KMS-11 (cell line): ENCODE results near the gene TMEM63B.

ENCODE experiments used
- H2AFZ ChIP-seq: fragments of 200-600 bp; sonication (generic); 2 replicates; pipeline ENCODE4 v1.6.1; 2016; ENCODE audit warnings: antibody characterized with exemption, mixed run types, low read depth
- H3K27ac ChIP-seq: fragments of 200-600 bp; sonication (generic); 2 replicates; pipeline ENCODE4 v1.6.1; 2016; ENCODE audit warnings: mild to moderate bottlenecking, mixed run types
- H3K27me3 ChIP-seq: fragments of 200-600 bp; sonication (generic); 2 replicates; pipeline ENCODE4 v1.6.1; 2017; ENCODE audit warnings: mild to moderate bottlenecking, low read depth, mixed run types, moderate library complexity; ENCODE audit not compliant: insufficient read depth
- H3K36me3 ChIP-seq: fragments of 200-600 bp; sonication (generic); 2 replicates; pipeline ENCODE4 v1.6.1; 2017; ENCODE audit warnings: mild to moderate bottlenecking, mixed run types; ENCODE audit not compliant: insufficient read depth
- H3K4me1 ChIP-seq: fragments of 200-600 bp; sonication (generic); 2 replicates; pipeline ENCODE4 v1.6.1; 2016; ENCODE audit warnings: mild to moderate bottlenecking, low read depth, mixed run types; ENCODE audit not compliant: poor library complexity, severe bottlenecking
- H3K4me2 ChIP-seq: fragments of 200-600 bp; sonication (generic); 2 replicates; pipeline ENCODE4 v1.7.0; 2016; ENCODE audit warnings: mild to moderate bottlenecking, mixed run types
- H3K4me3 ChIP-seq: fragments of 200-600 bp; sonication (generic); IDR thresholded peaks from 2 replicates; pipeline ENCODE4 v1.6.1; 2017; ENCODE audit warnings: low read depth, low read length, mixed read lengths; ENCODE audit not compliant: insufficient read depth
- H3K79me2 ChIP-seq: fragments of 200-600 bp; sonication (generic); 2 replicates; pipeline ENCODE4 v1.6.1; 2016; ENCODE audit warnings: low read depth, mixed run types; ENCODE audit not compliant: insufficient read depth
- H3K9ac ChIP-seq: fragments of 200-600 bp; sonication (generic); 2 replicates; pipeline ENCODE4 v1.6.1; 2016; ENCODE audit warnings: mild to moderate bottlenecking, mixed run types
- H4K20me1 ChIP-seq: fragments of 200-600 bp; sonication (generic); 2 replicates; pipeline ENCODE4 v1.6.1; 2016; ENCODE audit warnings: mild to moderate bottlenecking, mixed run types; ENCODE audit not compliant: insufficient read depth
- TF ChIP-seq, protein P1 (sequence below): fragments of 200-600 bp; sonication (generic); conservative IDR thresholded peaks from 2 replicates; pipeline ENCODE4 v1.6.1; 2017; ENCODE audit warnings: low read depth, mild to moderate bottlenecking, antibody characterized with exemption, low read length, moderate library complexity, mixed read lengths

Gene TMEM63B

DNA sequence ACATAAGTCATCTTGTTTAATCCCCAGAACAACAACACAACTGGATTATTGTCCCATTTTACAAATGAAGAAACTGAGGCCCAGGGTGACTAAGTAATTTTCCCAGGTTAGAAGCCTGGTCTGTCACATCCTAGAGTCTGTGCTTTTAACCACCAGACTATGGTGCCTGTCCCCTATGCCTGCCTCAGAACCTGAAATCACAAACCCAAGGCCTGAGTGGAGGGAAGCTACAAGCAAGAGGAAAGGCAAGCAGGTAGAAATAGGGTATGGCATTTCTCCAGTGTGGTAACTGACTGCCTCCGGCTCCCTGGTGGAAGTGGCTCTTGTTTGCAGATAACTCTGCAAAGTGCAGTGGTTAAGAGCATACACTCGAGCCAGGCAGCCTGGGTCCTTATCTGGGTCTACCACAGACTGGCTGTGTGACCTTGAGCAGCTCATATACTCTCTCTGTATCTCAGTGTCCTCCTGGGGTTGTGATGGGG lies 2.5 kb downstream of the TMEM63B start:
- H3K4me1 ChIP-seq = peaks cover 17% of the 10 kb centered on the region
- H3K27ac ChIP-seq = no peak overlapping the region
- H4K20me1 ChIP-seq = peaks cover 14% of the 10 kb centered on the region
- no peak overlapping the region for H3K9ac ChIP-seq
- no peaks in the 10 kb centered on the region for H3K36me3 ChIP-seq
- H3K27me3 ChIP-seq = no peaks in the 10 kb centered on the region
- H2AFZ ChIP-seq = no peak overlapping the region
- H3K4me3 ChIP-seq = no peak overlapping the region
- H3K4me2 ChIP-seq = no peak overlapping the region
- TF ChIP-seq, protein P1, sequence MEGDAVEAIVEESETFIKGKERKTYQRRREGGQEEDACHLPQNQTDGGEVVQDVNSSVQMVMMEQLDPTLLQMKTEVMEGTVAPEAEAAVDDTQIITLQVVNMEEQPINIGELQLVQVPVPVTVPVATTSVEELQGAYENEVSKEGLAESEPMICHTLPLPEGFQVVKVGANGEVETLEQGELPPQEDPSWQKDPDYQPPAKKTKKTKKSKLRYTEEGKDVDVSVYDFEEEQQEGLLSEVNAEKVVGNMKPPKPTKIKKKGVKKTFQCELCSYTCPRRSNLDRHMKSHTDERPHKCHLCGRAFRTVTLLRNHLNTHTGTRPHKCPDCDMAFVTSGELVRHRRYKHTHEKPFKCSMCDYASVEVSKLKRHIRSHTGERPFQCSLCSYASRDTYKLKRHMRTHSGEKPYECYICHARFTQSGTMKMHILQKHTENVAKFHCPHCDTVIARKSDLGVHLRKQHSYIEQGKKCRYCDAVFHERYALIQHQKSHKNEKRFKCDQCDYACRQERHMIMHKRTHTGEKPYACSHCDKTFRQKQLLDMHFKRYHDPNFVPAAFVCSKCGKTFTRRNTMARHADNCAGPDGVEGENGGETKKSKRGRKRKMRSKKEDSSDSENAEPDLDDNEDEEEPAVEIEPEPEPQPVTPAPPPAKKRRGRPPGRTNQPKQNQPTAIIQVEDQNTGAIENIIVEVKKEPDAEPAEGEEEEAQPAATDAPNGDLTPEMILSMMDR = no peak
- H3K79me2 ChIP-seq = peaks cover 20% of the 10 kb centered on the region

DNA sequence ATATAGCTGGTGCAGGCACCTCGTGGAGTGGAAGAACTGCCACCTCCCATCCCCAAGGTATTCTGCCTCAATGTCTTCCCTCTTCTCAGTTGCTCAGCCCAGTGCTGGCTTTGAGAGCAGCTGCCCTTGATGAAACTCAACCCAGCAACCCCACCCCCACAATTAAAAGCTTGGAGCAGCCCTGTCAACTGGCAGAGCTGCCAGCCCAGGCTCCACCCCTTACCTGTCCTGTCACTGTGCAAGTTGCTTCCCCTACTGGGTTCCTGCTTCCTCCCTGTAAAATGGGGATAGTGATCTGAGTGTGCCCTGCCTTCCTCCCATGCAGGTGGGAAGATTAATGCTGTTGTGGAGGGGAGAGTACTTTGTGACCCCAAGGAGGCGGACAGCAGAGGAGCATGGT lies 4.5 kb downstream of the TMEM63B start:
- Histone ChIP-seq H2AFZ (no peak overlapping the region), H3K27ac (no peak overlapping the region), H4K20me1 (no peaks in the 10 kb centered on the region), H3K9ac (no peak overlapping the region), H3K36me3 (no peaks in the 10 kb centered on the region), H3K27me3 (no peaks in the 10 kb centered on the region), H3K79me2 (peaks cover under 1% of the 10 kb centered on the region; the same call in 1 of the 2 replicates), H3K4me1 (no peaks in the 10 kb centered on the region), H3K4me2 (no peak overlapping the region), H3K4me3 (no peak overlapping the region)
- TF ChIP-seq, protein P1 = no peak

DNA sequence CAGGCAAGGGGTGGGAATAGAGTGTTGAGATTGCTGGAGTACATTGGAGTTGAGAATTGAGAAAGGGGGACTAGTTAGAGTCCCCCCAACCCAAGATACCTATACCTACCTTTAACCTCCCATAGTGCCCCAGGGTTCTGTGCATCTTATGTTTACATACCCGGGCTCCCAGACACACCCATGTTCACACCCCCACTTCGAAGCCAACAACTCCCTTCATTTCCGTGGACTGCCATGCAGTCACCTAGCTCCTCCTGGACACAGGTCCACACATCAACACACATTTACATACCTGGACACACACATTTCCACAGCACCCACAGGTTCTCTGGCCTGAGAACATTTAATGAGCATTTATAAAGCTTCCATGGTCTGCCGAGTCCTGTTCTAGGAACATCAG lies 5.1 kb downstream of the TMEM63B start:
- H3K27me3 ChIP-seq = no peaks in the 10 kb centered on the region
- H3K36me3 ChIP-seq = no peaks in the 10 kb centered on the region
- no peak overlapping the region for H3K4me2 ChIP-seq
- H3K4me1 ChIP-seq = no peaks in the 10 kb centered on the region
- TF ChIP-seq, protein P1 = no peak
- H3K79me2 ChIP-seq = no peaks in the 10 kb centered on the region
- no peak overlapping the region for H2AFZ ChIP-seq
- no peak overlapping the region for H3K9ac ChIP-seq
- no peak overlapping the region for H3K27ac ChIP-seq
- no peak overlapping the region for H3K4me3 ChIP-seq
- no peaks in the 10 kb centered on the region for H4K20me1 ChIP-seq

DNA sequence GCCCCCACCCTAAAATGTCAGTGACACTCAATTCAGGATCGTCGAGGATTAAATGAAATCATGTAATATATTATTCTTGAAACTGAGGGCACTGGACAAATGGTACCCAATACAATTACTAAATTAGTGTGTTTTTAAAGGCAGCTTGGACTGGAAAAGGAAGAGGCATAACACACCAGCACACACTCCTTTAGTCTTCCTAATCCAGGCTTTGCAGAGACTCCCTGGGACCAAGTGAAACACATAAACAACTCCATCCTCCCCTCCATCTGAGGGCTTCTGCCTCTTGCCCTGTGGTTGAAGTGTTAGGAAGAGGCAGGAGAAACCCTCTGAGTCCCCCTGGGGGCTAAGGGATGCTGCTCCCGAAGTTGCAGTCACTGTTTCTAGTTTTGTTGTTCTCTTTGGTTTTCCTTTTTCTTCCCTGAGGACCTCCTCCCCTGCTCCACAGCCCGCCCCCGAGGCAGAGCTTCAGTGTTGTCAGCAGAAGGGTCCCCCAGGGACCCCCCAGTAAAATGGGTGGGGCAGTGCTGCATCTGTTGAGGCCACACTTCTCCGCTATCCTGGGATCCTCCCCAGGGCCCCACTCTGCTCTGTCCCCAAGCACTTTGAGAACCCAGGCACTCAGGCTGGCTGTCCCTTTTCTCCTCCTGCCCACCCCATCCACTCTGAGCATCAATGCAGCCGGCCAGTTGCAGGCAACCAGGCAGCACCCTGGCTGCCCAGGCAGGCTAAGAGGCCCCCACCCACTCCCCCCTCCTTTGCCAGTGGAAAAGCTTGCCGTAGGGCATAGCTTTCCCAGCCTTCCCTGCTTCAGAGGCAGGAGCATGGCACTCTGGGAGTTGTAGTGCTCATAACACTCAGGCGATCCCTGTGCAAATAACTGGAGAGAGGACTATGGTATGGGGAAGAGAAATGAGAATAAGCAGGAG lies 5.9 kb downstream of the TMEM63B start:
- no peaks in the 10 kb centered on the region for H4K20me1 ChIP-seq
- H3K9ac ChIP-seq = no peak overlapping the region
- no peaks in the 10 kb centered on the region for H3K36me3 ChIP-seq
- no peaks in the 10 kb centered on the region for H3K79me2 ChIP-seq
- H3K4me1 ChIP-seq = no peaks in the 10 kb centered on the region
- TF ChIP-seq, protein P1 = no peak
- H3K27ac ChIP-seq = no peak overlapping the region
- H2AFZ ChIP-seq = no peak overlapping the region
- no peak overlapping the region for H3K4me2 ChIP-seq
- no peaks in the 10 kb centered on the region for H3K27me3 ChIP-seq
- no peak overlapping the region for H3K4me3 ChIP-seq
